Activated CD4-positive, alpha-beta T cell treated with anti-CD3 and anti-CD28 coated beads for 24 hours (primary cell): ENCODE measurements around the gene CEACAM20.
"Not testable (repeated sequence)": the region's sequence is repeated elsewhere in the genome, so short reads cannot be mapped to it uniquely, and the experiment has no call there.

Experiments
- DNase-seq, 2 donors: peaks; one replicate each; pipeline ENCODE4 v3.0.0-alpha.2; 2020; ENCODE audit warnings: low read depth in 2 of 2

CEACAM20 gene

DNA sequence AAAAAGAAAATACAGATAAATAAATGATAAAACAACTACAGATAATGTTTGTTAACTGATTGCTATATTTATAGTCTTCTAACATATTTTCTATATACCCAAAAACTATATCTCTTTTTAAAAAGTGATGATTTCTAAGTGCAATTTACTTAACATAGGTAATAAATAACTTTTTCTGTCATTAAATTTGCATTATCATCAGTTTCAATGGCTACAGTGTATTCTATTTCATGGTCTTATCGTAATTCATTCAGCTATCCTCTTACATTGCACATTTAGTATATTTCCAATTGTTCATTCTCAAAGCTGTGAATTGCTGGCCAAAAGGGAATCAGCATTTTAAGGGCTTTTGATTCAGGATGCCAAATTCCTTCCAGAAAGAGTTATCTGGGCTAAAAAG is 32.8 kb downstream of the CEACAM20 start:
- no peak for DNase-seq

DNA sequence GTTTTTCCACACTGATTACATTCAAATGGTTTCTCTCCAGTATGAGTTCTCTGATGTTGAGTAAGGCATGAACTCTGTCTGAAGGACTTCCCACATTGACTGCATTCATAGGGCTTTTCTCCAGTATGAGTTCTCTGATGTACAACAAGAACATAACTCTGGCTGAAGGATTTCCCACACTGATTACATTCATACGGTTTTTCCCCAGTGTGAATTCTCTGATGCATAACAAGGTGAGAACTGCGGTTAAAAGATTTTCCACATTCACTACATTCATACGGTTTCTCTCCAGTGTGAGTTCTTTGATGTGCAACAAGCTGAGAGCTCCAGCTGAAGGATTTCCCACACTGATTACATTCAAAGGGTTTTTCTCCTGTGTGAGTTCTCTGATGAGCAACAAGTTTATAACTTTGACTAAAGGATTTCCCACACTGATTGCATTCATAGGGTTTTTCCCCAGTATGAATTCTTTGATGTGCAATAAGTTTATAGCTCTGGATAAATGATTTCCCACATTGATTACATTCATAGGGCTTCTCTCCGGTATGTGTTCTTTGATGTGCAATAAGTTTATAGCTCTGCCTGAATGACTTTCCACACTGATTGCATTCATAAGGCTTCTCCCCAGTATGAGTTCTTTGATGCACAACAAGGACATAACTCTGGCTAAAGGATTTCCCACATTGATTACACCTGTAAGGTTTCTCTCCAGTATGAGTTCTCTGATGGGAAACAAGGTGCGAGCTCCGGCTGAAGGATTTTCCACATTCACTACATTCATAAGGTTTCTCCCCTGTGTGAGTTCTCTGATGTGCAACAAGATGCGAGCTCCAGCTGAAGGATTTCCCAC is 52.7 kb downstream of the CEACAM20 start:
- no peak for DNase-seq

DNA sequence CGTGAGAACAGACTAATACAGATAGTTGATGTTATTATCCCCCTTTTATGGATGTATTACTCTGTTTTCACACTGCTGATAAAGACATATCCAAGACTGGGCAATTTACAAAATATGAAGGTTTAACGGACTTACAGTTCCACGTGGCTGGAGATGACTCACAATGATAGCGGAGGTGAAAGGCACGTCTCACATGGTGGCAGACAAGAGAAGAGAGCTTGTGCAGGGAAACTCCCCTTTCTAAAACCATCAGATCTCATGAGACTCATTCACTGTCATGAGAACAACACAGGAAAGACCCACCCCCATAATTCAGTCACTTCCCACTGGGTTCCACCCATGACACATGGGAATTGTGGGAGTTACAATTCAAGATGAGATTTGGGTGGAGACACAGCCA is 60.7 kb downstream of the CEACAM20 start:
- not testable (repeated sequence) for DNase-seq

DNA sequence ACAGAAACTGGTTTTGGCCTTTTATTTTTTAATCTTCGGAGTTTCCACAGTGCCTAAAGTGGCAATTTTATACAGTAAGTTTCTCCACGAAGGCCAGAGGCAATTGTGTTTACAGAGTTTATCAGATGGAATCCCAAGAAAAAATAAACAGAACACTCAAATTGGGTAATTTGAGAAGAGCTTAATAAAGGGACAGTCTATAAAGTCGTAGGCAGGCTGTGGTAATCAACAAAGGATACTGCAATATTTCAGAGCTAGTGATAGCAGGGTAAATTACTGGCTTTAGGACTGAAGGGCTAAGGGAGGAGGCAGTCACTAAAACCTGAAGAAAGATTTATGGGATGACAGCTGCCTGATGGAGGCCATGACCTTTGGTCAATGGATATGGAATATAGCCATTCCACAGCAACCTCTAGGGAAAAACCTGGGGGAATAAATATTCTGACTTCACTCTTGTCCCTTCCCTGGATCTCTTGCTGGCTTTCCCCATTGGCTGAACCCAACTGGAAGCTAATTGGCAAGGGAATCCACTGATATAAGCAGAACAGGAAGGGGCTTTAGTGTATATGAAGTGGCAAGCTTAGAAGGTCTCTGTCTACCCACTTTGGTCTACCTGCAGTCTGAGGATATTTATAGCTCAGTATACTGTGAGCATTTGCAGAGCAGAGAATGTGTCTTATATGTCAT is 66.7 kb downstream of the CEACAM20 start:
- DNase-seq, result not testable (repeated sequence)
